ENCODE measurements around the gene PIGQ.

GRCh38 chr16:603933-604332 is 34.2 kb downstream of the PIGQ start:
- no peak for TF ChIP-seq REST (IDR thresholded peaks at IDR 0.05; ENCODE audit: insufficient read depth in 1 of 2, low read depth in 2 of 2, low read length in 1 of 2)
- TF ChIP-seq CTCF (IDR thresholded peaks at IDR 0.05): no peak
